Measurements from ENCODE around the gene KRTAP22-2.

Gene KRTAP22-2

GRCh38 chr21:30561957-30562356 lies 28.2 kb downstream of the KRTAP22-2 start:
- no peak for DNase-seq

GRCh38 chr21:30561264-30561895 lies 28.8 kb downstream of the KRTAP22-2 start, which contains the start of gene KRTAP19-7:
KRTAP19-7 (minus strand) TSS chr21:30561314; CDS start chr21:30561289, 25 bp downstream.
- no peak for DNase-seq

GRCh38 chr21:30555095-30555494 lies 35.1 kb downstream of the KRTAP22-2 start:
- DNase-seq: no peak

- no peak for DNase-seq
Observed at GRCh38 chr21:30552782-30553181, 37.4 kb downstream of the KRTAP22-2 start.

- no peak for DNase-seq
Observed at GRCh38 chr21:30541764-30542163, 48.4 kb downstream of the KRTAP22-2 start, which contains the start of gene KRTAP19-6. KRTAP19-6 (minus strand) TSS chr21:30541864; CDS start chr21:30541833, 31 bp downstream.

All from GF-D8 (cell line).